ENCODE measurements around the gene B3GNT9.

B3GNT9 gene

DNA sequence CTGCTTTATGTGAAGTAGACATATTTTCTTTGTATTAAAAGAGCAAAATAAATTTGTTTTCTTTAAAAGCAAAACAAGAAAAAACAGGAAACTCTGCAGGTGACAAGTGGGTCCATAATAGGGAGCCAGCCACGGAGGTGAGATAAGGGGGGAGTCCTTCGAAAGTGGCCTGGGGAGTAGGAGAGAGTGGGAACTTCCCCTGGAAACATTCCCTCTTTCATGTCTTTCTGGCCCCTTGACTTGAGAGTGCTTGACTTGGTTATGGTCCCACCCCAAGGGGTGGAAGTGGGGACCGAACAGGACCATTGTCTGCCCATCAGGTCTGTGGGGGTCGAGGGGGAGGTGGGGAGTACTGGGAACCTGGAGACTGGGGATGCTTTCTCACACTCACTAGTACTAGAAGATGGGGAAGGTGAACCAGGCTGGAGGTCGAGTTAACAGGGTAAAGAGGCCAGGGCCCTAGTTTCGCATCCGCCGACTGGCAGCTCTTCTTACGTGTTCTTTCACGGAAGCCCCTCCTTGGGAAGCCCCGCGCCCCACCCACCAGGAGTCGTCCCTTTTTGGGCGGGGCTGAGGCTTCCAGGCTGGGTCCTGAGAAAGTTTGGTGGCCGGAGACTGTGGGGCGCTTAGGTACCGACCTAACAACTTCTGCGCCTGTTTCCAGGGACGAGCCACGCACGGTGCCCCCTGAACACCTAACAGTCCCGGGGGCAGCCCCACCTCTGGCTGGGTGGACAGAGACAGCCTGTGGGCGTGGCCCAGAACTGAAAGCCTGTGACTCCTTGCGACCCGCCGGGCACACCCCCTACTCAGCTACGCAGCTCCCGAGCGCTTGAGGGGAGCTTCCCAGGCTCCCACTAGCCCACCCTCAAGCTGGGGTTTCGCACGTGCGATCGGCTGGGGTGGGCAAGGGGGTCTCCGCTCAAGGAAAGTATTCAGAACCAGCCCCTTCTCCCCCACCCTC is 8.1 kb upstream of the B3GNT9 start:
- H3K27me3 ChIP-seq (ENCODE audit: control insufficient read depth, insufficient read depth, low read length) = peaks cover 99% of the 10 kb centered on the region
- H3K27ac ChIP-seq (ENCODE audit: low read depth, low read length) = no peak overlapping the region
- no peak overlapping the region for H3K9ac ChIP-seq (ENCODE audit: low read depth, low read length)

DNA sequence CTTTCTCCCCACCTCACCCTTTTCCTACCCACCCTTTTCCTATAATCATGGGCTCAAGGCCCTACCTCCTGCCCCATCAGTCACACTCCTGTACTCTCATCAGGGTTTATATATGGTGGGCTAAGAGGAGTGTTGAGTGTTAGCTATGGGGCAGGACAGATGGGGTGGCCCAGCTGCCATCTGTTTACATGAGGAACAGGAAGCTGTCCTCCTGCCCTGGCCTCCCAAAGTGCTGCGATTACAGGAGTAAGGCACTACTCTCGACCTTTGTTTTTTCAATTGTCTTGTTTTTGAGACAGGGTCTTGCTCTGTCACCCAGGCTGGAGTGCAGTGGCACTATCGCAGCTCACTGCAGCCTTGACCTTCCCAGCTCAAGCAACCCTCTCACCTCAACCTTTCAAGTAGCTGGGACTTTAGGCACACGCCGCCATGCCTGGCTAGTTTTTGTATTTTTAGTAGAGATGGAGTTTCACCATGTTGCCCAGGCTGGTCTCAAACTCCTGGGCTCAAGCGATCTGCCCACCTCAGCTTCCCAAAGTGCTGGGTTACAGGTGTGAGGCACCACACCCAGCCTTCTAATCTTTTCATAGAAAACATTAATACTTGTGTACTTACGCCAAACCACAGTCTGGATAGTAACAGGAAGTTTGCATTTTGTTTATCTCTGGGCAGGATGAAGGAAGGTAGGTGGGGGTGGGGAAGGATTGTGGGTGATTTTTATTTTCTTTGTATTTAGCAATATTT is 7.3 kb upstream of the B3GNT9 start:
- no peak overlapping the region for H3K4me3 ChIP-seq (ENCODE audit: low read depth, low read length)
- H3K9me3 ChIP-seq (ENCODE audit: control insufficient read depth, insufficient read depth, low read length) = no peaks in the 10 kb centered on the region; the same call in 1 of the 2 replicates
- peaks cover 99% of the 10 kb centered on the region for H3K27me3 ChIP-seq (ENCODE audit: control insufficient read depth, insufficient read depth, low read length)
- no peaks in the 10 kb centered on the region for H3K36me3 ChIP-seq (ENCODE audit: control insufficient read depth, insufficient read depth, low read length)
- H3K4me1 ChIP-seq (ENCODE audit: control insufficient read depth, insufficient read depth, low read length) = peaks cover 13% of the 10 kb centered on the region; the same call in 1 of the 2 replicates
- H3K27ac ChIP-seq (ENCODE audit: low read depth, low read length) = no peak overlapping the region
- no peak overlapping the region for H3K9ac ChIP-seq (ENCODE audit: low read depth, low read length)

More for the DNA sequence above, 8.1 kb upstream of the B3GNT9 start:
- H3K9me3 ChIP-seq (ENCODE audit: control insufficient read depth, insufficient read depth, low read length) = no peaks in the 10 kb centered on the region; the same call in 1 of the 2 replicates
- no peaks in the 10 kb centered on the region for H3K36me3 ChIP-seq (ENCODE audit: control insufficient read depth, insufficient read depth, low read length)
- peaks cover 13% of the 10 kb centered on the region; the same call in 1 of the 2 replicates for H3K4me1 ChIP-seq (ENCODE audit: control insufficient read depth, insufficient read depth, low read length)
- peak overlapping the region; percentile 73 for H3K4me3 ChIP-seq (ENCODE audit: low read depth, low read length)

GRCh38 chr16:67157106-67157748 is 6.4 kb upstream of the B3GNT9 start:
- H3K9me3 ChIP-seq (ENCODE audit: control insufficient read depth, insufficient read depth, low read length) = no peaks in the 10 kb centered on the region; the same call in 1 of the 2 replicates
- H3K4me3 ChIP-seq (ENCODE audit: low read depth, low read length) = no peak overlapping the region
- H3K4me1 ChIP-seq (ENCODE audit: control insufficient read depth, insufficient read depth, low read length) = peaks cover 7% of the 10 kb centered on the region; the same call in 1 of the 2 replicates
- H3K9ac ChIP-seq (ENCODE audit: low read depth, low read length) = no peak overlapping the region
- H3K36me3 ChIP-seq (ENCODE audit: control insufficient read depth, insufficient read depth, low read length) = no peaks in the 10 kb centered on the region
- peaks cover 99% of the 10 kb centered on the region for H3K27me3 ChIP-seq (ENCODE audit: control insufficient read depth, insufficient read depth, low read length)
- no peak overlapping the region for H3K27ac ChIP-seq (ENCODE audit: low read depth, low read length)

DNA sequence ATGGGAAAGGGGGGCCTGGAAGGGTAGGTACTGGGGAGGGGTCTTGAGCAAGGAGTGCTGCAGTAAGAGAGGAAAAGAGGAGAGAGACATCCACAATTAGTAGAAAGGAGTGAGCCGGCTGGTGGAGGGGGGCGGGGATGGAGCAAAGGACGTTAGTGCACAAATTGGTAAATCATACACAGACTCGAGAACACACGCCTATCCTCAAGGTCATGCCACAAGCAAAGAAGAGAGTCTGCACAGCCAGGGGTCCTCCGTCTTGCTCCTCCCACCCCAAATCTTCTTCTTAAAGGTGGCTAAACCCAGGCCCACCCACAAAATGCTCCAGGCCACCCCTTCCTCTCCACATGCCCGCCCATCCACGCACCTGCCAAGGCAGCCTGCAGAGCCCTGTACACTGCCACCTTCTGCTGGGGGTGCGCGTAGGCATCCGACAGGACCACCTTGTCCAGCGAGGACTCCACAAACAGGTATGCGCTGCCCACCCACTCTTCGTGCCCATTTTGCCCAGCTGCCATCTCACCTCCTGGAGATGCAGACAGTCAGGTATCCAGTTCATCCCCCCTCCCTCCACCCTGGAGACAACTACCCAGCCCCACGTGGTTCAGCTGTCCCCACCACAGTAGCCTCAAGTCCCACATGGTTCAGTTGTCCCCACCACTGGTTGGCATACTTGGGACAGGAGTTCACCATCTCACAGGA is 5.5 kb upstream of the B3GNT9 start:
- Histone ChIP-seq H3K27ac (ENCODE audit: low read depth, low read length) (no peak overlapping the region), H3K27me3 (ENCODE audit: control insufficient read depth, insufficient read depth, low read length) (peaks cover 99% of the 10 kb centered on the region), H3K9me3 (ENCODE audit: control insufficient read depth, insufficient read depth, low read length) (no peaks in the 10 kb centered on the region; the same call in 1 of the 2 replicates), H3K36me3 (ENCODE audit: control insufficient read depth, insufficient read depth, low read length) (no peaks in the 10 kb centered on the region), H3K4me1 (ENCODE audit: control insufficient read depth, insufficient read depth, low read length) (peaks cover 7% of the 10 kb centered on the region; the same call in 1 of the 2 replicates), H3K4me3 (ENCODE audit: low read depth, low read length) (no peak overlapping the region), H3K9ac (ENCODE audit: low read depth, low read length) (no peak overlapping the region)

GRCh38 chr16:67155295-67156142 is 4.7 kb upstream of the B3GNT9 start:
- Histone ChIP-seq H3K36me3 (ENCODE audit: control insufficient read depth, insufficient read depth, low read length) (no peaks in the 10 kb centered on the region), H3K27me3 (ENCODE audit: control insufficient read depth, insufficient read depth, low read length) (peaks cover 99% of the 10 kb centered on the region), H3K4me3 (ENCODE audit: low read depth, low read length) (peak overlapping the region; percentile 56; the same call in 1 of the 2 replicates), H3K9ac (ENCODE audit: low read depth, low read length) (no peak overlapping the region), H3K9me3 (ENCODE audit: control insufficient read depth, insufficient read depth, low read length) (no peaks in the 10 kb centered on the region; the same call in 1 of the 2 replicates), H3K4me1 (ENCODE audit: control insufficient read depth, insufficient read depth, low read length) (peaks cover 7% of the 10 kb centered on the region; the same call in 1 of the 2 replicates), H3K27ac (ENCODE audit: low read depth, low read length) (no peak overlapping the region)

DNA sequence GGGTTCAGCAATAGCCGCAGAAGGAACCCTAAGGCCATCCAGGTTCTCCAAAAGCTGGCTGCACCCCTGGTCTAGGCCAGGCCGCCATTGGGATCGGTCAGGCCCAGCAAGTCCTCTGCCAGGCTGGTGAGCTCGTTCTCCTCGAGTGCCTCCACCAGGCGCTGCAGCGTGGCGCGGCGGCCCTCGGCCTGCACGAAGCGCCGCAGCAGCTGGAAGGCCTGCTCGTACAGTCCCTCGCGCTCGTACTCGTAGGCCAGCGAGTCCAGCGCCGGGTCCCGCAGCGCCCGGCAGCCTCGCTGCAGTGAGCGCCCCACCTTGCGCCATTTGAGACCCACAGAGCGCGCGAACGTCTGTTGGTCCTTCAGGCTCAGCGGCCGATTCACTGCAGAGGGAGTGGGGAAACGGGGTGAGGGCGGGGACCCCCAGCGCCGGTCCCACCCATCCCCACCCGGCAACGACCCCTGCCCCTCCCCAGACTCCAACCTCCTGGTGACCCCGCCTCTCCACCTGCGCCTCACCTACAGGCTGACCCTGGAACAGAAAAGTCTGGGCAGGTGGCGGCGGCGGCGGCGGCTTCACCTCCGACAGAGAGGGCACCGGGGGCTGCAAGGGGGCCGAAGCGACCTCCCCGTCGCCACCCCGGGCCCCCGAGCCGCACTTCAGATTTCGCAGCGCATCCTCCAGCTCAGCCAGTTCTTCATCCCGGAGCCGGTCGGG is 3.9 kb upstream of the B3GNT9 start:
- H3K4me3 ChIP-seq (ENCODE audit: low read depth, low read length) = peak overlapping the region; percentile 56; the same call in 1 of the 2 replicates
- H3K27me3 ChIP-seq (ENCODE audit: control insufficient read depth, insufficient read depth, low read length) = peaks cover 91% of the 10 kb centered on the region
- H3K4me1 ChIP-seq (ENCODE audit: control insufficient read depth, insufficient read depth, low read length) = peaks cover 4% of the 10 kb centered on the region; the same call in 1 of the 2 replicates
- H3K36me3 ChIP-seq (ENCODE audit: control insufficient read depth, insufficient read depth, low read length) = no peaks in the 10 kb centered on the region
- no peaks in the 10 kb centered on the region; the same call in 1 of the 2 replicates for H3K9me3 ChIP-seq (ENCODE audit: control insufficient read depth, insufficient read depth, low read length)
- no peak overlapping the region for H3K27ac ChIP-seq (ENCODE audit: low read depth, low read length)
- no peak overlapping the region for H3K9ac ChIP-seq (ENCODE audit: low read depth, low read length)

GRCh38 chr16:67151431-67152097 is 766 bp upstream of the B3GNT9 start:
- Histone ChIP-seq H3K27ac (ENCODE audit: low read depth, low read length) (no peak overlapping the region), H3K4me1 (ENCODE audit: control insufficient read depth, insufficient read depth, low read length) (peaks cover 4% of the 10 kb centered on the region; the same call in 1 of the 2 replicates), H3K9me3 (ENCODE audit: control insufficient read depth, insufficient read depth, low read length) (no peaks in the 10 kb centered on the region), H3K36me3 (ENCODE audit: control insufficient read depth, insufficient read depth, low read length) (peaks cover 26% of the 10 kb centered on the region), H3K4me3 (ENCODE audit: low read depth, low read length) (peak overlapping the region; percentile 70), H3K27me3 (ENCODE audit: control insufficient read depth, insufficient read depth, low read length) (peaks cover 64% of the 10 kb centered on the region), H3K9ac (ENCODE audit: low read depth, low read length) (no peak overlapping the region)

GRCh38 chr16:67150047-67150832 is 558 bp downstream of the B3GNT9 start:
- peak overlapping the region; percentile 73 for H3K27ac ChIP-seq (ENCODE audit: low read depth, low read length)
- peaks cover 51% of the 10 kb centered on the region for H3K27me3 ChIP-seq (ENCODE audit: control insufficient read depth, insufficient read depth, low read length)
- no peaks in the 10 kb centered on the region for H3K9me3 ChIP-seq (ENCODE audit: control insufficient read depth, insufficient read depth, low read length)
- peak overlapping the region; percentile 70 for H3K4me3 ChIP-seq (ENCODE audit: low read depth, low read length)
- H3K4me1 ChIP-seq (ENCODE audit: control insufficient read depth, insufficient read depth, low read length) = no peaks in the 10 kb centered on the region; the same call in 1 of the 2 replicates
- peak overlapping the region; percentile 37; the same call in 1 of the 2 replicates for H3K9ac ChIP-seq (ENCODE audit: low read depth, low read length)
- H3K36me3 ChIP-seq (ENCODE audit: control insufficient read depth, insufficient read depth, low read length) = peaks cover 39% of the 10 kb centered on the region
